Left lung (tissue), 10 donors: ENCODE data around the gene GPC6. TPM values are rescaled to one million over a fixed set of nuclear protein-coding genes. Genes with fewer than 3 reads are reported as not detected.

ENCODE experiments used
- ATAC-seq: fragments of 200-7000 bp; cut with Tn5 transposase; one replicate; pipeline ENCODE4 v1.9.1; 2020; ENCODE audit warnings: moderate library complexity
- DNase-seq, 4 donors: peaks; one replicate each; pipeline ENCODE4 v3.0.0-alpha.2; 2013 to 2020
- H3K27ac ChIP-seq, 2 donors: fragments of 200-600 bp; sonication (generic) in 1 of 2; one replicate each; pipeline versions ENCODE4 v1.5.0 to v1.8.0; 2020 to 2021
- H3K27me3 ChIP-seq, 2 donors: fragments of 200-600 bp; sonication (generic) in 1 of 2; one replicate each; pipeline versions ENCODE4 v1.5.0 to v1.8.0; 2020 to 2021
- H3K36me3 ChIP-seq, 2 donors: fragments of 200-600 bp; sonication (generic) in 1 of 2; one replicate each; pipeline versions ENCODE4 v1.5.0 to v1.8.0; 2020 to 2021
- H3K4me1 ChIP-seq, 2 donors: fragments of 200-600 bp; one replicate each; pipeline ENCODE4 v1.8.0; 2021
- H3K4me3 ChIP-seq, 2 donors: fragments of 200-600 bp; sonication (generic) in 1 of 2; one replicate each; pipeline versions ENCODE4 v1.5.0 to v1.8.0; 2020 to 2021; ENCODE audit warnings: mild to moderate bottlenecking in 1 of 2
- H3K9me3 ChIP-seq, 2 donors: fragments of 200-600 bp; sonication (generic) in 1 of 2; one replicate each; pipeline versions ENCODE4 v1.5.0 to v1.8.0; 2020 to 2021
- intact Hi-C, 2 donors: fragments of 100-400 bp; cut with DNase I; formaldehyde crosslinking; loops; one replicate each; pipeline versions ENCODE4 v1.11.2 to v1.14.2; 2022
- polyA plus RNA-seq, 6 donors: library from polyadenylated mRNA; unstranded; fragments of 120-200 nt; gene quantifications; one replicate each; pipeline ENCODE4 v1.2.1, GENCODE V29; 2013; ENCODE audit not compliant: insufficient read length in 6 of 6
- total RNA-seq, 2 donors: library from RNA; stranded (reverse); fragmentation: NEBNext Ultra II Directional; extraction: Animal tissue kit (Norgen Biotek cat#: 25700); gene quantifications; one replicate each; pipeline ENCODE4 v1.2.1, GENCODE V29; 2021
- TF ChIP-seq, protein P1 (sequence below), 2 donors: fragments of 200-600 bp; sonication (generic) in 1 of 2; IDR thresholded peaks; one replicate each; pipeline versions ENCODE4 v1.5.0 to v1.8.0; 2021; ENCODE audit warnings: antibody characterized with exemption in 2 of 2
- donor health status: DM: no; HTN: yes; CAD: no.
- donor health status: DM: no; HTN: no; CAD: no.

GPC6 gene
- total and polyA plus RNA-seq, 8 donors: 9.6 to 25.8 (median 21.1) TPM

DNA sequence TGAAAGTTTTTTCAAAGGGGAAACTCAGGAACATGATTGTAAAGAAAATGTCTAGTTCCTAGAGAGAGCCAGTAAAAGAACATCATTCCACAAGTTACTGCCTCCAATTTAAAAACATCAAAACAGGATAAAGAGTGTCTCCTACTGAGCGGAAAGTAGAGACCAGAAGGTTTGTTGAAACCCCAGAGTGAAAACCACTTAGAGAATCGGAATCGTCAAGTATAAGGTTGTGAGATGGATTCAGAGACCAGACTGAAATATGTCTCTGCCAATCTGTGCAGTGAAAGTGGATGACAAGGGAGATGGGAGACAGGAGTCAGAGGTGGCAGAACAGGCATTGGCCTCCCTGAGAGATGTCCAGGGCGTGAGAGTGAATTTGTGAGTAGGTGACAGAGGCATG lies 133.4 kb downstream of the GPC6 start:
- ATAC-seq (no peak), DNase-seq (no peak)
- Histone ChIP-seq H3K4me1 (no peaks in the 10 kb centered on the region), H3K27ac (no peak overlapping the region), H3K27me3 (no peaks in the 10 kb centered on the region), H3K4me3 (no peak overlapping the region), H3K9me3 (no peaks in the 10 kb centered on the region), H3K36me3 (no peaks in the 10 kb centered on the region)
- TF ChIP-seq, protein P1, sequence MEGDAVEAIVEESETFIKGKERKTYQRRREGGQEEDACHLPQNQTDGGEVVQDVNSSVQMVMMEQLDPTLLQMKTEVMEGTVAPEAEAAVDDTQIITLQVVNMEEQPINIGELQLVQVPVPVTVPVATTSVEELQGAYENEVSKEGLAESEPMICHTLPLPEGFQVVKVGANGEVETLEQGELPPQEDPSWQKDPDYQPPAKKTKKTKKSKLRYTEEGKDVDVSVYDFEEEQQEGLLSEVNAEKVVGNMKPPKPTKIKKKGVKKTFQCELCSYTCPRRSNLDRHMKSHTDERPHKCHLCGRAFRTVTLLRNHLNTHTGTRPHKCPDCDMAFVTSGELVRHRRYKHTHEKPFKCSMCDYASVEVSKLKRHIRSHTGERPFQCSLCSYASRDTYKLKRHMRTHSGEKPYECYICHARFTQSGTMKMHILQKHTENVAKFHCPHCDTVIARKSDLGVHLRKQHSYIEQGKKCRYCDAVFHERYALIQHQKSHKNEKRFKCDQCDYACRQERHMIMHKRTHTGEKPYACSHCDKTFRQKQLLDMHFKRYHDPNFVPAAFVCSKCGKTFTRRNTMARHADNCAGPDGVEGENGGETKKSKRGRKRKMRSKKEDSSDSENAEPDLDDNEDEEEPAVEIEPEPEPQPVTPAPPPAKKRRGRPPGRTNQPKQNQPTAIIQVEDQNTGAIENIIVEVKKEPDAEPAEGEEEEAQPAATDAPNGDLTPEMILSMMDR (IDR thresholded peaks at IDR 0.05): no peak
- intact Hi-C loops: no loop called here

DNA sequence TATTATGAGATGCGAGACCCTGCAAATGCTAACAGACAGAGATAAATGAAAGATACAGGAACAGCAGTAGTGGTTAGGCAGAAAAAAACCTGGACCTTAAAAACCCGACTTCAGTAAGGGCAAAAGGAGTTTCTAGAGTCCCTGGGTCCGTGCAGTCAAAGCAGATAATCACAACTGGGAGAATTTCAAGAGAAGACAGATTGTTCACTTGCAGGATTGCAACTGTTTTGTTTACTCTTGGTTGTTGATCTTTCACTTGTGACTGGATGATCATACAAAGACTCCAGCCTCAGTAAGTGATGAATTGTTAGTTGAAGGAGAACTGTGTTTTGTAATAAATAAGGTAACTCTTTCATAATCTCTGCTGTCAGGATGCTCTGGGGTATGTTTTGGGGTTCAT lies 135.1 kb downstream of the GPC6 start:
- Histone ChIP-seq H3K36me3 (no peaks in the 10 kb centered on the region), H3K4me3 (no peak overlapping the region), H3K27me3 (no peaks in the 10 kb centered on the region), H3K27ac (no peak overlapping the region), H3K9me3 (no peaks in the 10 kb centered on the region), H3K4me1 (no peaks in the 10 kb centered on the region)
- DNase-seq: no peak
- no peak for ATAC-seq
- intact Hi-C loops: no loop called here
- TF ChIP-seq, protein P1 (IDR thresholded peaks at IDR 0.05): no peak

DNA sequence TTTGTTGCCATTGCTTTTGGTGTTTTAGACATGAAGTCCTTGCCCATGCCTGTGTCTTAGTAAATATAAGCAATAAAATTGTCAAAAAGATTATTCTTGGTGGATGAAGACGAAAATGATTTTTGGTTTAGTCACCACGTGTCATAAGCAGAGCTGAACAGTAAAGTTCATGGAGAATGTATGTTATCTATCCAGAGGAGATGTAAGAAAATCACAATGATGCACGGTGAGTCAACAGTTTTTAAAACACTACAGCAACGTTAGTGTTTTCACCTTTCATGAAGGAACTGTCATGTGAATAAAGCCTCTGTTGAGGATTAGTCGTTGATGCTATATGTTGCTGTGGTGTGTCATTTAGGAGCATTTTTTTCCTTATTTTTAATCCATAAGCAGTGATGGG lies 137.6 kb downstream of the GPC6 start:
- Histone ChIP-seq H3K4me3 (no peak overlapping the region), H3K27ac (no peak overlapping the region), H3K4me1 (no peaks in the 10 kb centered on the region), H3K36me3 (no peaks in the 10 kb centered on the region), H3K27me3 (no peaks in the 10 kb centered on the region), H3K9me3 (no peaks in the 10 kb centered on the region)
- DNase-seq: no peak
- TF ChIP-seq, protein P1 (IDR thresholded peaks at IDR 0.05): no peak
- intact Hi-C loops: no loop called here
- ATAC-seq: no peak

DNA sequence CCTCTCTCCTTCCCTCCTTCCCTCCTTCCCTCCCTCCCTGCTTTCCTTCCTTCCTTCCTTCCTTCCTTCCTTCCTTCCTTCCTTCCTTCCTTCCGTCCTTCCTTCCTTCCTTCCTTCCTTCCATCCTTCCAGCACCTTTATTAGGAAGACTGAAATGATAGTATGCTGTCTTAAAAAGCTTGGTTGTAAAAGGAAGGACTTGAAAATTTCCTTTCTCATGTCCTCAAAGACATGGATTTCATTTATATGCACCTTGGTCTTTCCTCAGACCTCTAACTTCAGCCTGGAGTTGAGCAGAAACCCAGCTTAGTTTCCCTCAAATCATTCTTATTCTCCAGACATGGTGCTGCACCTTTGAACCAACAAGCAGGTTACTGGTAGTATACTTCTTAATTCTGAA lies 141.7 kb downstream of the GPC6 start:
- no peaks in the 10 kb centered on the region for H3K9me3 ChIP-seq
- H3K27ac ChIP-seq: no peak overlapping the region
- H3K27me3 ChIP-seq: no peaks in the 10 kb centered on the region
- TF ChIP-seq, protein P1 (IDR thresholded peaks at IDR 0.05): no peak
- no peaks in the 10 kb centered on the region for H3K36me3 ChIP-seq
- no peak for ATAC-seq
- H3K4me1 ChIP-seq: no peaks in the 10 kb centered on the region
- no peak for DNase-seq
- intact Hi-C loops: no loop called here
- no peak overlapping the region for H3K4me3 ChIP-seq

DNA sequence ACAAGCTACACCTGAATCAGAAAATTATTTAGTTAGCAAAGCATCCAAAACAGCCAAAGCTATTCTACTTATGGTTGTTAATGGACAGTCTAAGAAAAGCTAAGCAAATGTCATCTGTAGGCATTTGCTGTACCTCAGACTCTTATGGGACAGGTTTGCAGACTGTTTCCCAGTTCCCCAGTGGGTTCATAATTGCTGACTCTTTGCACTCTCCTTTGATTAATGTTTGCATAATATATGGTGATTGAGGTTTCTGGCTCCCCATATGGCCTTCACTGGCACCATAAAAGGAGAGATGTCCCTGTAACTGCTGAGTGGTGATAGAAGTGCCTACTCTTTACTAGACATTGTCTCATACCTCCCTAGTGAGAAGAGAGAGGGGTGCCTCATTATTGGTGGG lies 142.1 kb downstream of the GPC6 start:
- Histone ChIP-seq H3K4me1 (no peaks in the 10 kb centered on the region), H3K36me3 (no peaks in the 10 kb centered on the region), H3K9me3 (no peaks in the 10 kb centered on the region), H3K4me3 (no peak overlapping the region), H3K27ac (no peak overlapping the region), H3K27me3 (no peaks in the 10 kb centered on the region)
- ATAC-seq (no peak), DNase-seq (no peak)
- TF ChIP-seq, protein P1 (IDR thresholded peaks at IDR 0.05): no peak
- intact Hi-C loops: no loop called here
